ENCODE data around the gene LZTS3. TPM values are rescaled to one million over a fixed set of nuclear protein-coding genes. Genes with fewer than 3 reads are reported as not detected.

LZTS3 gene
- polyA plus RNA-seq, 1 of the 3 experiments (the other 2 are of a cell fraction) = 11.9 TPM

DNA sequence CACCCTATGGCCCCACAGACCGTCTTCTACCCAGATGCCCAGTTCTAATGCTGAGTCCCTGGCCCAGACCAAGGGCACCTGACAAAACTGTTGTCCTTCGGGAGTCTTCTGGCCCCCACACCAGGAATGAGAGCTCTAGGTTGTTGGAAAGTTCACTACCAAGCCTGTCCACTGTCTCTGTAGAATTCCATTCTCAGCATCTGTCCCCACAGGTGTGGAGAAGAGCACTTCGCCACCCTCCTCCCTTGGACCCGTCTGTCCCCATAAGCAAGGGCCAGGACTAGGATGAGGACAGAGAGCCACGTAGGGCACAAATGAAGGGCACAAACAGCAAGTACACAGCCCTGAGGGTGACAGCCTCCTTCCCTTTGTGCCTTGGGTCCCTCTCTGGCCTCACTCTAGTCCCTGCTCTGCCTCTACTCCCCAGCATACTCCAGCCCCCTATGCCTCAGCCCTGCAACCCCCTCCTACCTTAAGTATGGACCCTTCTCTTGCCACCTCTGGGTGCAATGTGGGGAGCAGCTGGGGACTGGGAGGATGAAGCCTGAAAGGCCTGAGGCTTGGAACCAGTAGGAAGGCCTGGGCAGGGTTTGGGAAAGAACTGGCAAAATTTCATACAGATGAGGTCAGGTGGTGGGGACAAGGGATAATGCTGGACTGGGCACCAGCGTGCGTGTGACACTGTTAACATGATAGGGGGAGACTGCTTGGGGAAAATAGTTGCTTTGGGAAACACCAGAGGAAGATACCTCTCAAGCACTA is 4.3 kb downstream of the LZTS3 start:
- Histone ChIP-seq H3K27ac (ENCODE audit: low read depth in 2 of 2, low read length in 1 of 2) (no peak overlapping the region), H3K9ac (no peak overlapping the region), H3F3A (replicated peaks; ENCODE audit: insufficient read depth) (no peaks in the 10 kb centered on the region), H3K4me1 (ENCODE audit: control insufficient read depth in 1 of 2, insufficient read depth in 2 of 2, low read depth in 1 of 2, low read length in 1 of 2) (peaks cover 0 to 12% of the 10 kb centered on the region in 2 experiments; a peak in 1 of 4 replicates), H3K36me3 (replicated peaks in 1 of 2; ENCODE audit: control insufficient read depth in 1 of 2, insufficient read depth in 2 of 2, low read length in 1 of 2) (no peaks in the 10 kb centered on the region), H3K79me2 (ENCODE audit: insufficient read depth) (no peaks in the 10 kb centered on the region), H3K27me3 (ENCODE audit: insufficient read depth) (no peaks in the 10 kb centered on the region), H2AFZ (ENCODE audit: low read depth) (no peak overlapping the region), H3K9me3 (no peaks in the 10 kb centered on the region), H3K9me2 (no peaks in the 10 kb centered on the region), H3K4me2 (no peak overlapping the region), H3K4me3 (ENCODE audit: low read depth in 2 of 2, low read length in 1 of 2) (no peak overlapping the region), H4K20me1 (ENCODE audit: insufficient read depth) (no peaks in the 10 kb centered on the region)
- 83% methylated on average over 3 of the region's 7 CpGs for WGBS (ENCODE audit: low lambda C conversion rate)
- DNase-seq = peak; percentile 12
- ChIA-PET POLR2A (no interaction called here), CTCF (no interaction called here)
- TF ChIP-seq CHD2 (IDR thresholded peaks at IDR 0.05; ENCODE audit: low read length, partially characterized antibody) (no peak), EZH2phosphoT487 (IDR thresholded peaks at IDR 0.05; ENCODE audit: borderline replicate concordance, low read depth) (no peak), NFIC (IDR thresholded peaks at IDR 0.05; ENCODE audit: borderline replicate concordance) (no peak), SMC3 (IDR thresholded peaks at IDR 0.05; ENCODE audit: low read depth, low read length) (no peak), YY1 (IDR thresholded peaks at IDR 0.05; ENCODE audit: low read depth) (no peak), RAD21 (IDR thresholded peaks at IDR 0.05; ENCODE audit: low read length) (no peak), GABPA (IDR thresholded peaks at IDR 0.05; ENCODE audit: low read depth) (no peak), ELF1 (IDR thresholded peaks at IDR 0.05) (no peak), TAF1 (IDR thresholded peaks at IDR 0.05; ENCODE audit: borderline replicate concordance, low read depth, low read length) (no peak), SIN3A (IDR thresholded peaks at IDR 0.05; ENCODE audit: borderline replicate concordance, low read depth, low read length) (no peak), POLR2AphosphoS5 (IDR thresholded peaks at IDR 0.05; ENCODE audit: low read depth, low read length) (no peak), JUND (IDR thresholded peaks at IDR 0.05) (no peak), TEAD4 (IDR thresholded peaks at IDR 0.05; ENCODE audit: borderline replicate concordance, insufficient read depth) (no peak), TCF12 (IDR thresholded peaks at IDR 0.05) (no peak)
- TF ChIP-seq, protein P1, sequence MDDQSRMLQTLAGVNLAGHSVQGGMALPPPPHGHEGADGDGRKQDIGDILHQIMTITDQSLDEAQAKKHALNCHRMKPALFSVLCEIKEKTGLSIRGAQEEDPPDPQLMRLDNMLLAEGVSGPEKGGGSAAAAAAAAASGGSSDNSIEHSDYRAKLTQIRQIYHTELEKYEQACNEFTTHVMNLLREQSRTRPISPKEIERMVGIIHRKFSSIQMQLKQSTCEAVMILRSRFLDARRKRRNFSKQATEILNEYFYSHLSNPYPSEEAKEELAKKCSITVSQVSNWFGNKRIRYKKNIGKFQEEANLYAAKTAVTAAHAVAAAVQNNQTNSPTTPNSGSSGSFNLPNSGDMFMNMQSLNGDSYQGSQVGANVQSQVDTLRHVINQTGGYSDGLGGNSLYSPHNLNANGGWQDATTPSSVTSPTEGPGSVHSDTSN (IDR thresholded peaks at IDR 0.05) = no peak
- TF ChIP-seq, protein P2, sequence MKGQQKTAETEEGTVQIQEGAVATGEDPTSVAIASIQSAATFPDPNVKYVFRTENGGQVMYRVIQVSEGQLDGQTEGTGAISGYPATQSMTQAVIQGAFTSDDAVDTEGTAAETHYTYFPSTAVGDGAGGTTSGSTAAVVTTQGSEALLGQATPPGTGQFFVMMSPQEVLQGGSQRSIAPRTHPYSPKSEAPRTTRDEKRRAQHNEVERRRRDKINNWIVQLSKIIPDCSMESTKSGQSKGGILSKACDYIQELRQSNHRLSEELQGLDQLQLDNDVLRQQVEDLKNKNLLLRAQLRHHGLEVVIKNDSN (IDR thresholded peaks at IDR 0.05; ENCODE audit: borderline replicate concordance, low read depth) = no peak

DNA sequence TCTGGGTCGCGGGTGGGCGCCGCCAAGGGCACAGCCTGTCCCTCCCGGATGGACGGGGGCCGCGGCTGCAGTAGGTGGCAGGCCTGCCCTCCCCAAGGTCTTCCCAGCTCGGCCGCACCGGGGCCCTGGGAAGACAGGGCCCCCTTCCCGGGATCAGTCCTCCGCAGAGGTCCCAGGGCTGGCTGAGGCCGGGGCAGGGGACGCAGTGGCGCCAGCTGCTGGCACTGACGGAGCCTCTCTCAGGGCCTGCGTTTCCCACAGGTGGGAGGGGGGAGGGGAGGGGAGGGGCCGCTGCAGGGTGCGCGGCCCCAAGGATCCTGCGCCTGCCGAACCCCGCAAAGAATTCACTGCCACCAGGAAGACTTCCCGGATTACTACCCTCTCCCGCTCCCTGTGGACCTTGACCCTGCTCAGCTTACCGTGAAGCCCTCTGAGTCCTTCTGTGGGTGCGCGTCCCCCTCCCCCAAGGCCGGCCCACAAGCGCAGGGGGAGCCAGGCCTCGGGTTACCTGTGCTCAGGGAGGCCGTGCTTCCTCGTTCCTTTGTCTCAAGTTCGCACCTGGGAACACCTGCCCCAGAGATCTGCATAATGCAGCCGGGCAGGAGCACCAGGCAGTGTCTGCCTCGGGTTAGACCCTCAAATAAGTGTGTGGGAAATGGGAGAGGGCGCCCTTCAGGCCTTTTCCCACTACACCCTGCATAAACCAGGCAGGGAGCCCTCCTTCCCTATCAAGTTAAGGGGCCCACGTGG is 5.1 kb downstream of the LZTS3 start:
- H3K36me3 ChIP-seq (replicated peaks in 1 of 2; ENCODE audit: control insufficient read depth in 1 of 2, insufficient read depth in 2 of 2, low read length in 1 of 2) = no peaks in the 10 kb centered on the region
- ChIA-PET POLR2A (no interaction called here), CTCF (interaction anchor here (0.6 kb wide), 1 partner anchor 23 kb away, joined by 3 read pairs; no protein-coding TSS in a partner anchor)
- no peaks in the 10 kb centered on the region for H3K9me3 ChIP-seq
- H3K4me2 ChIP-seq = no peak overlapping the region
- peaks cover 0 to 12% of the 10 kb centered on the region in 2 experiments; a peak in 1 of 4 replicates for H3K4me1 ChIP-seq (ENCODE audit: control insufficient read depth in 1 of 2, insufficient read depth in 2 of 2, low read depth in 1 of 2, low read length in 1 of 2)
- H2AFZ ChIP-seq (ENCODE audit: low read depth) = no peak overlapping the region
- H3K79me2 ChIP-seq (ENCODE audit: insufficient read depth) = no peaks in the 10 kb centered on the region
- no peaks in the 10 kb centered on the region for H3K9me2 ChIP-seq
- no peak overlapping the region for H3K27ac ChIP-seq (ENCODE audit: low read depth in 2 of 2, low read length in 1 of 2)
- 86% methylated on average over 9 of the region's 39 CpGs for WGBS (ENCODE audit: low lambda C conversion rate)
- TF ChIP-seq RAD21 (IDR thresholded peaks at IDR 0.05; ENCODE audit: low read length) (no peak), TAF1 (IDR thresholded peaks at IDR 0.05; ENCODE audit: borderline replicate concordance, low read depth, low read length) (no peak), EP300 (IDR thresholded peaks at IDR 0.05; ENCODE audit: borderline replicate concordance in 1 of 2, low read depth in 1 of 2, low read length in 1 of 2) (no peak), CHD2 (IDR thresholded peaks at IDR 0.05; ENCODE audit: low read length, partially characterized antibody) (no peak), JUND (IDR thresholded peaks at IDR 0.05) (no peak), POLR2AphosphoS5 (IDR thresholded peaks at IDR 0.05; ENCODE audit: low read depth, low read length) (no peak), FOXM1 (IDR thresholded peaks at IDR 0.05; ENCODE audit: low read depth) (no peak), GATA2 (CRISPR knock-in tag; IDR thresholded peaks at IDR 0.05) (no peak), SMC3 (IDR thresholded peaks at IDR 0.05; ENCODE audit: low read depth, low read length) (no peak), FOXJ3 (CRISPR knock-in tag; IDR thresholded peaks at IDR 0.05) (no peak), GABPA (IDR thresholded peaks at IDR 0.05; ENCODE audit: low read depth) (no peak)
- TF ChIP-seq, protein P3, sequence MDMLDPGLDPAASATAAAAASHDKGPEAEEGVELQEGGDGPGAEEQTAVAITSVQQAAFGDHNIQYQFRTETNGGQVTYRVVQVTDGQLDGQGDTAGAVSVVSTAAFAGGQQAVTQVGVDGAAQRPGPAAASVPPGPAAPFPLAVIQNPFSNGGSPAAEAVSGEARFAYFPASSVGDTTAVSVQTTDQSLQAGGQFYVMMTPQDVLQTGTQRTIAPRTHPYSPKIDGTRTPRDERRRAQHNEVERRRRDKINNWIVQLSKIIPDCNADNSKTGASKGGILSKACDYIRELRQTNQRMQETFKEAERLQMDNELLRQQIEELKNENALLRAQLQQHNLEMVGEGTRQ (IDR thresholded peaks at IDR 0.05; ENCODE audit: borderline replicate concordance, low read depth, low read length) = no peak
- TF ChIP-seq, protein P4, sequence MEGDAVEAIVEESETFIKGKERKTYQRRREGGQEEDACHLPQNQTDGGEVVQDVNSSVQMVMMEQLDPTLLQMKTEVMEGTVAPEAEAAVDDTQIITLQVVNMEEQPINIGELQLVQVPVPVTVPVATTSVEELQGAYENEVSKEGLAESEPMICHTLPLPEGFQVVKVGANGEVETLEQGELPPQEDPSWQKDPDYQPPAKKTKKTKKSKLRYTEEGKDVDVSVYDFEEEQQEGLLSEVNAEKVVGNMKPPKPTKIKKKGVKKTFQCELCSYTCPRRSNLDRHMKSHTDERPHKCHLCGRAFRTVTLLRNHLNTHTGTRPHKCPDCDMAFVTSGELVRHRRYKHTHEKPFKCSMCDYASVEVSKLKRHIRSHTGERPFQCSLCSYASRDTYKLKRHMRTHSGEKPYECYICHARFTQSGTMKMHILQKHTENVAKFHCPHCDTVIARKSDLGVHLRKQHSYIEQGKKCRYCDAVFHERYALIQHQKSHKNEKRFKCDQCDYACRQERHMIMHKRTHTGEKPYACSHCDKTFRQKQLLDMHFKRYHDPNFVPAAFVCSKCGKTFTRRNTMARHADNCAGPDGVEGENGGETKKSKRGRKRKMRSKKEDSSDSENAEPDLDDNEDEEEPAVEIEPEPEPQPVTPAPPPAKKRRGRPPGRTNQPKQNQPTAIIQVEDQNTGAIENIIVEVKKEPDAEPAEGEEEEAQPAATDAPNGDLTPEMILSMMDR (IDR thresholded peaks at IDR 0.05) = no peak
- no peak overlapping the region for H3K9ac ChIP-seq
- H3K27me3 ChIP-seq (ENCODE audit: insufficient read depth) = no peaks in the 10 kb centered on the region
- no peaks in the 10 kb centered on the region for H4K20me1 ChIP-seq (ENCODE audit: insufficient read depth)
- DNase-seq = peak; percentile 44
- no peak overlapping the region for H3K4me3 ChIP-seq (ENCODE audit: low read depth in 2 of 2, low read length in 1 of 2)
- no peaks in the 10 kb centered on the region for H3F3A ChIP-seq (replicated peaks; ENCODE audit: insufficient read depth)

Measured in SK-N-SH (cell line).